SIG-M5 treated with dmso at 0.1 percent for 504 hours (cell line): ENCODE results near the gene THY1.
"Not testable (repeated sequence)": the region's sequence is repeated elsewhere in the genome, so short reads cannot be mapped to it uniquely, and the experiment has no call there.

Experiments
- DNase-seq: peaks from one replicate; lab custom pipeline; 2025; ENCODE audit not compliant: unreplicated experiment; lab: John Stamatoyannopoulos, UW

The THY1 gene

GRCh38 chr11:119422809-119423508 is at the start of gene THY1:
TSS of gene THY1 (minus strand) at chr11:119423172. CDS start at chr11:119420905, 2,267 bp downstream.
- no peak for DNase-seq

GRCh38 chr11:119472186-119472855 is 49.3 kb upstream of the THY1 start:
- DNase-seq, result no peak

- no peak for DNase-seq
Measured at GRCh38 chr11:119471329-119471728, 48.4 kb upstream of the THY1 start.

- no peak for DNase-seq
Measured at GRCh38 chr11:119470317-119471291, 47.6 kb upstream of the THY1 start.

- no peak for DNase-seq
Measured at GRCh38 chr11:119469506-119469905, 46.5 kb upstream of the THY1 start.

GRCh38 chr11:119468511-119468910 is 45.5 kb upstream of the THY1 start:
- DNase-seq, result no peak

GRCh38 chr11:119461229-119461963 is 38.4 kb upstream of the THY1 start:
- no peak for DNase-seq

GRCh38 chr11:119460582-119460981 is 37.6 kb upstream of the THY1 start:
- DNase-seq, result no peak

- DNase-seq, result no peak
Measured at GRCh38 chr11:119460097-119460496, 37.1 kb upstream of the THY1 start.

- no peak for DNase-seq
Measured at GRCh38 chr11:119459293-119459976, 36.5 kb upstream of the THY1 start.

- DNase-seq, result not testable (repeated sequence)
Measured at GRCh38 chr11:119455708-119456107, 32.7 kb upstream of the THY1 start.

- not testable (repeated sequence) for DNase-seq
Measured at GRCh38 chr11:119455241-119455640, 32.3 kb upstream of the THY1 start.

GRCh38 chr11:119453881-119454280 is 30.9 kb upstream of the THY1 start:
- no peak for DNase-seq

GRCh38 chr11:119450590-119451326 is 27.8 kb upstream of the THY1 start:
- no peak for DNase-seq

GRCh38 chr11:119449498-119449897 is 26.5 kb upstream of the THY1 start:
- no peak for DNase-seq

GRCh38 chr11:119448380-119448779 is 25.4 kb upstream of the THY1 start:
- no peak for DNase-seq

- no peak for DNase-seq
Measured at GRCh38 chr11:119447664-119448242, 24.8 kb upstream of the THY1 start.

- DNase-seq, result no peak
Measured at GRCh38 chr11:119446871-119447663, 24.1 kb upstream of the THY1 start.
